ENCODE results near the gene SELENBP1. TPM values are rescaled to one million over a fixed set of nuclear protein-coding genes. Genes with fewer than 3 reads are reported as not detected.
A peak's percentile ranks its signal among the peaks of the same experiment; 100 is the strongest.

The SELENBP1 gene
- polyA plus RNA-seq, 1 of the 3 experiments (the other 2 are of a cell fraction): 0.16 TPM

GRCh38 chr1:151411884-151412283 lies 39.4 kb upstream of the SELENBP1 start (continued):
- no peak for TF ChIP-seq CTCF (IDR thresholded peaks at IDR 0.05)
- no peak for TF ChIP-seq YY1 (IDR thresholded peaks at IDR 0.05; ENCODE audit: low read depth)
- TF ChIP-seq PBX3 (IDR thresholded peaks at IDR 0.05): no peak

DNA sequence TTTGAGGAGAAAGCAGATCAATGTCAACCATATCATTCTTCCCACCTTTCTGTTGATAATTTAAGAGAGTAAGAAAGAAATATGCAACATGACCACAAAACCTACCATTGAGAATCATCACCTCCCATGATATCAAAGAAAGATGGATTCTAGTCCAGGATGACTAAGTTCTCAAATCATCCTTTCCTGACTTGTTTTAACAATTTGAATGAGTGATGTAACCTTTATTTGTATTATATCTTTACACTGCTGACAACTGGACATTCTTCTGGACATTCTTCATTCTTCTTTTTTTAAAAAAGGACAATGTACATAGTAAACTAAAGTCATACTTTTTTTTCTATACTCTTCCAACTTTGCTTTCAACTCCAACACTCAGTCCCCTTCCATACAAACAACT lies 36.4 kb upstream of the SELENBP1 start:
- H2AFZ ChIP-seq (ENCODE audit: low read depth): no peak overlapping the region
- ChIA-PET POLR2A (no interaction called here), CTCF (interaction anchor here (1.5 kb wide), 1 partner anchor 9 kb away, joined by 3 read pairs; no protein-coding TSS in a partner anchor)
- no peak overlapping the region for H3K27ac ChIP-seq (ENCODE audit: low read depth in 2 of 2, low read length in 1 of 2)
- H3K4me2 ChIP-seq: no peak overlapping the region
- no peak overlapping the region for H3K9ac ChIP-seq
- no peaks in the 10 kb centered on the region for H3K79me2 ChIP-seq (ENCODE audit: insufficient read depth)
- no peak overlapping the region for H3K4me3 ChIP-seq (ENCODE audit: low read depth in 2 of 2, low read length in 1 of 2)
- no peaks in the 10 kb centered on the region for H3K27me3 ChIP-seq (ENCODE audit: insufficient read depth)
- H3K9me3 ChIP-seq: no peaks in the 10 kb centered on the region
- H3K4me1 ChIP-seq (ENCODE audit: control insufficient read depth in 1 of 2, insufficient read depth in 2 of 2, low read depth in 1 of 2, low read length in 1 of 2): no peaks in the 10 kb centered on the region; a peak in 1 of 4 replicates
- H3K9me2 ChIP-seq: no peaks in the 10 kb centered on the region
- DNase-seq: no peak
- TF ChIP-seq MEF2A (IDR thresholded peaks at IDR 0.05; ENCODE audit: borderline replicate concordance, low read depth) (no peak), FOSL2 (IDR thresholded peaks at IDR 0.05; ENCODE audit: borderline replicate concordance, low read depth) (peak; percentile 6; the same call in 1 of the 2 replicates), PBX3 (IDR thresholded peaks at IDR 0.05) (peak; percentile 28; the same call in 1 of the 2 replicates)
- peaks cover 50 to 87% of the 10 kb centered on the region in 2 experiments for H3K36me3 ChIP-seq (replicated peaks in 1 of 2; ENCODE audit: control insufficient read depth in 1 of 2, insufficient read depth in 2 of 2, low read length in 1 of 2)
- peaks cover 27% of the 10 kb centered on the region for H3F3A ChIP-seq (replicated peaks; ENCODE audit: insufficient read depth)
- no peaks in the 10 kb centered on the region for H4K20me1 ChIP-seq (ENCODE audit: insufficient read depth)

DNA sequence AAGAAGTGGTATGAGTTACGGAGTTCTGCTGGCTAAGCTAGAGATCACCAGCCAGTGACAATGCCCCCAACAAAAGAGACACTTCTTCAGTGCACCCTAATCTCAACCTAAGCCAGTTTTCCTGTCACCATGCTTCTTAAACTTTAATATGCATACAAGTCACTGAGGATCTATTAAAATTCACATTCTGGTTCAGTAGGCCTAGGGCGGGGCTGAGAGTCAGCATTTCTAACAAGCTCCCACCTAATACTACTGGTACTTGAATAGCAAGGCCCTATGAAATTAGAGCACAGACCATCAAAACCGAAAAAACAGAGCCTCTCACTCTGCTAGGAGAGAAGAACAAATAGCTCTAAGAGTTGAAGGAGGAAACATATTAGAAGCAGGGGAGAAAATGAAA lies 34.8 kb upstream of the SELENBP1 start:
- 78% methylated on average over 3 of the region's 3 CpGs for WGBS (ENCODE audit: low lambda C conversion rate)
- no peak for DNase-seq
- no peak overlapping the region for H3K4me2 ChIP-seq
- no peak overlapping the region for H3K4me3 ChIP-seq (ENCODE audit: low read depth in 2 of 2, low read length in 1 of 2)
- H3F3A ChIP-seq (replicated peaks; ENCODE audit: insufficient read depth): peaks cover 30% of the 10 kb centered on the region
- ChIA-PET CTCF (interaction anchor here (0.9 kb wide), 1 partner anchor 106 kb away, joined by 3 read pairs; no protein-coding TSS in a partner anchor), POLR2A (no interaction called here)
- no peak overlapping the region for H2AFZ ChIP-seq (ENCODE audit: low read depth)
- H3K9me3 ChIP-seq: no peaks in the 10 kb centered on the region
- no peaks in the 10 kb centered on the region for H3K27me3 ChIP-seq (ENCODE audit: insufficient read depth)
- peaks cover 59 to 92% of the 10 kb centered on the region in 2 experiments for H3K36me3 ChIP-seq (replicated peaks in 1 of 2; ENCODE audit: control insufficient read depth in 1 of 2, insufficient read depth in 2 of 2, low read length in 1 of 2)
- H3K27ac ChIP-seq (ENCODE audit: low read depth in 2 of 2, low read length in 1 of 2): no peak overlapping the region
- H3K79me2 ChIP-seq (ENCODE audit: insufficient read depth): peaks cover under 1% of the 10 kb centered on the region; the same call in 1 of the 2 replicates
- TF ChIP-seq MEF2A (IDR thresholded peaks at IDR 0.05; ENCODE audit: borderline replicate concordance, low read depth): no peak
- no peak for TF ChIP-seq TAF1 (IDR thresholded peaks at IDR 0.05; ENCODE audit: borderline replicate concordance, low read depth, low read length)
- no peak for TF ChIP-seq EZH2phosphoT487 (IDR thresholded peaks at IDR 0.05; ENCODE audit: borderline replicate concordance, low read depth)
- no peak for TF ChIP-seq RCOR1 (IDR thresholded peaks at IDR 0.05; ENCODE audit: low read length)
- TF ChIP-seq FOXJ3 (CRISPR knock-in tag; IDR thresholded peaks at IDR 0.05): no peak
- TF ChIP-seq, protein P1, sequence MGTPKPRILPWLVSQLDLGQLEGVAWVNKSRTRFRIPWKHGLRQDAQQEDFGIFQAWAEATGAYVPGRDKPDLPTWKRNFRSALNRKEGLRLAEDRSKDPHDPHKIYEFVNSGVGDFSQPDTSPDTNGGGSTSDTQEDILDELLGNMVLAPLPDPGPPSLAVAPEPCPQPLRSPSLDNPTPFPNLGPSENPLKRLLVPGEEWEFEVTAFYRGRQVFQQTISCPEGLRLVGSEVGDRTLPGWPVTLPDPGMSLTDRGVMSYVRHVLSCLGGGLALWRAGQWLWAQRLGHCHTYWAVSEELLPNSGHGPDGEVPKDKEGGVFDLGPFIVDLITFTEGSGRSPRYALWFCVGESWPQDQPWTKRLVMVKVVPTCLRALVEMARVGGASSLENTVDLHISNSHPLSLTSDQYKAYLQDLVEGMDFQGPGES (IDR thresholded peaks at IDR 0.05; ENCODE audit: low read depth, low read length): no peak
- TF ChIP-seq, protein P2, sequence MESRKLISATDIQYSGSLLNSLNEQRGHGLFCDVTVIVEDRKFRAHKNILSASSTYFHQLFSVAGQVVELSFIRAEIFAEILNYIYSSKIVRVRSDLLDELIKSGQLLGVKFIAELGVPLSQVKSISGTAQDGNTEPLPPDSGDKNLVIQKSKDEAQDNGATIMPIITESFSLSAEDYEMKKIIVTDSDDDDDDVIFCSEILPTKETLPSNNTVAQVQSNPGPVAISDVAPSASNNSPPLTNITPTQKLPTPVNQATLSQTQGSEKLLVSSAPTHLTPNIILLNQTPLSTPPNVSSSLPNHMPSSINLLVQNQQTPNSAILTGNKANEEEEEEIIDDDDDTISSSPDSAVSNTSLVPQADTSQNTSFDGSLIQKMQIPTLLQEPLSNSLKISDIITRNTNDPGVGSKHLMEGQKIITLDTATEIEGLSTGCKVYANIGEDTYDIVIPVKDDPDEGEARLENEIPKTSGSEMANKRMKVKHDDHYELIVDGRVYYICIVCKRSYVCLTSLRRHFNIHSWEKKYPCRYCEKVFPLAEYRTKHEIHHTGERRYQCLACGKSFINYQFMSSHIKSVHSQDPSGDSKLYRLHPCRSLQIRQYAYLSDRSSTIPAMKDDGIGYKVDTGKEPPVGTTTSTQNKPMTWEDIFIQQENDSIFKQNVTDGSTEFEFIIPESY (IDR thresholded peaks at IDR 0.05; ENCODE audit: borderline replicate concordance, low read depth): no peak
- no peak for TF ChIP-seq GABPA (IDR thresholded peaks at IDR 0.05; ENCODE audit: low read depth)
- no peak for TF ChIP-seq ELF1 (IDR thresholded peaks at IDR 0.05)
- H3K4me1 ChIP-seq (ENCODE audit: control insufficient read depth in 1 of 2, insufficient read depth in 2 of 2, low read depth in 1 of 2, low read length in 1 of 2): no peaks in the 10 kb centered on the region; a peak in 1 of 4 replicates
- no peaks in the 10 kb centered on the region for H3K9me2 ChIP-seq
- no peak overlapping the region for H3K9ac ChIP-seq
- no peaks in the 10 kb centered on the region for H4K20me1 ChIP-seq (ENCODE audit: insufficient read depth)
